Vagina (tissue), 2 donors: Measurements from ENCODE around the gene STOX1.

Experiments used
- CTCF ChIP-seq, 3 experiments: fragments of 450-650 bp in 2 of 3; fragments of 200-600 bp in 1 of 3; sonication (generic) in 1 of 3; IDR thresholded peaks; one replicate each; pipeline ENCODE4 v1.5.1; 2017 to 2019; ENCODE audit warnings: antibody characterized with exemption in 3 of 3, mild to moderate bottlenecking in 2 of 3, moderate library complexity in 2 of 3
- POLR2A ChIP-seq, 2 donors: fragments of 450-650 bp; IDR thresholded peaks; one replicate each; pipeline ENCODE4 v1.6.1; 2017; ENCODE audit warnings: antibody characterized with exemption in 2 of 2, mild to moderate bottlenecking in 2 of 2, moderate library complexity in 2 of 2
- POLR2AphosphoS5 ChIP-seq, 2 donors: sonication (generic); formaldehyde crosslinking; IDR thresholded peaks; one replicate each; pipeline ENCODE4 v1.9.0; 2017; ENCODE audit warnings: antibody characterized with exemption in 2 of 2, mild to moderate bottlenecking in 2 of 2, low read depth in 1 of 2; ENCODE audit not compliant: insufficient read depth in 1 of 2

GRCh38 chr10:68856352-68856751 lies 29.0 kb downstream of the STOX1 start:
- no peak for TF ChIP-seq CTCF (IDR thresholded peaks at IDR 0.05)
- no peak for TF ChIP-seq POLR2A (IDR thresholded peaks at IDR 0.05)
- TF ChIP-seq POLR2AphosphoS5 (IDR thresholded peaks at IDR 0.05; ENCODE audit: insufficient read depth in 1 of 2, low read depth in 1 of 2) = no peak
